SK-N-SH (cell line): ENCODE results near the gene COPE.

Experiments used
- CTCF ChIP-seq: fragments of 200-600 bp; sonication (generic); IDR thresholded peaks from 2 replicates; pipeline ENCODE4 v1.6.1; 2017; ENCODE audit warnings: antibody characterized with exemption, mild to moderate bottlenecking, moderate library complexity
- MXI1 ChIP-seq: IDR thresholded peaks from 2 replicates; pipeline ENCODE4 v1.6.1; 2012; ENCODE audit warnings: mild to moderate bottlenecking, low read depth, low read length, improper control_type of control experiment
- NRF1 ChIP-seq: IDR thresholded peaks from 2 replicates; pipeline ENCODE4 v1.6.1; 2012; ENCODE audit warnings: low read depth, mild to moderate bottlenecking, low read length

GRCh38 chr19:18951721-18952281 lies 32.6 kb upstream of the COPE start:
- TF ChIP-seq CTCF, result no peak
- no peak for TF ChIP-seq MXI1
- TF ChIP-seq NRF1, result no peak
